Colonic mucosa (tissue), 4 donors: ENCODE measurements around the gene EXT2. TPM values are rescaled to one million over a fixed set of nuclear protein-coding genes. Genes with fewer than 3 reads are reported as not detected.

Experiments
- DNase-seq: peaks from one replicate; pipeline ENCODE4 v3.0.0-alpha.2; 2020
- H3K27ac ChIP-seq: fragments of 200-600 bp; one replicate; pipeline ENCODE4 v1.8.0; 2021
- H3K27me3 ChIP-seq: fragments of 200-600 bp; one replicate; pipeline ENCODE4 v1.8.0; 2021
- H3K36me3 ChIP-seq: fragments of 200-600 bp; one replicate; pipeline ENCODE4 v1.8.0; 2021
- H3K4me1 ChIP-seq: fragments of 200-600 bp; one replicate; pipeline ENCODE4 v1.8.0; 2021; ENCODE audit warnings: mild to moderate bottlenecking
- H3K4me3 ChIP-seq: fragments of 200-600 bp; one replicate; pipeline ENCODE4 v1.8.0; 2021
- H3K9ac ChIP-seq, 2 donors: one replicate each; pipeline ENCODE4 v1.7.0; 2013; ENCODE audit warnings: control low read depth in 2 of 2, low read depth in 2 of 2, low read length in 2 of 2
- H3K9me3 ChIP-seq: fragments of 200-600 bp; one replicate; pipeline ENCODE4 v1.8.0; 2021
- CTCF ChIP-seq: fragments of 200-600 bp; IDR thresholded peaks from one replicate; pipeline ENCODE4 v1.8.0; 2022; ENCODE audit warnings: antibody characterized with exemption, mild to moderate bottlenecking
- intact Hi-C: fragments of 100-400 bp; cut with DNase I; formaldehyde crosslinking; loops from one replicate; pipeline ENCODE4 v1.14.1; 2022
- total RNA-seq, 2 donors: library from RNA; stranded (reverse); fragmentation: NEBNext Ultra II Directional in 1 of 2; extraction: Animal tissue kit (Norgen Biotek cat#: 25700) in 1 of 2; gene quantifications; one replicate each; pipeline ENCODE4 v1.2.1, GENCODE V29; 2021
- donor health status: healthy.
- donor health status: DM: no; HTN: no; CAD: no.
- donor health status: DM: no; HTN: no; CAD: no.

Gene EXT2
- total RNA-seq, 2 donors from 2014 or later: 53.2 to 54.7 TPM

GRCh38 chr11:44078794-44079193 is 16.7 kb upstream of the EXT2 start:
- TF ChIP-seq CTCF: no peak
- Histone ChIP-seq H3K9ac (no peak overlapping the region), H3K27ac (no peak overlapping the region), H3K36me3 (no peaks in the 10 kb centered on the region), H3K4me1 (no peaks in the 10 kb centered on the region), H3K4me3 (no peak overlapping the region), H3K9me3 (no peaks in the 10 kb centered on the region), H3K27me3 (no peaks in the 10 kb centered on the region)
- intact Hi-C loops: no loop called here
- no peak for DNase-seq

- H3K4me3 ChIP-seq: no peak overlapping the region
- H3K36me3 ChIP-seq: no peaks in the 10 kb centered on the region
- no peak for TF ChIP-seq CTCF
- no peak overlapping the region for H3K27ac ChIP-seq
- H3K4me1 ChIP-seq: no peaks in the 10 kb centered on the region
- no peak overlapping the region for H3K9ac ChIP-seq
- H3K9me3 ChIP-seq: no peaks in the 10 kb centered on the region
- no peaks in the 10 kb centered on the region for H3K27me3 ChIP-seq
- intact Hi-C loops: no loop called here
- DNase-seq: no peak
Observed at GRCh38 chr11:44079376-44079775, 16.1 kb upstream of the EXT2 start.

GRCh38 chr11:44080951-44081350 is 14.5 kb upstream of the EXT2 start:
- no peaks in the 10 kb centered on the region for H3K36me3 ChIP-seq
- no peaks in the 10 kb centered on the region for H3K4me1 ChIP-seq
- no peak overlapping the region for H3K27ac ChIP-seq
- no peak for TF ChIP-seq CTCF
- H3K9ac ChIP-seq: no peak overlapping the region
- no peak for DNase-seq
- intact Hi-C loops: no loop called here
- H3K9me3 ChIP-seq: no peaks in the 10 kb centered on the region
- H3K27me3 ChIP-seq: no peaks in the 10 kb centered on the region
- no peak overlapping the region for H3K4me3 ChIP-seq

GRCh38 chr11:44082645-44083044 is 12.8 kb upstream of the EXT2 start:
- Histone ChIP-seq H3K9ac (no peak overlapping the region), H3K9me3 (no peaks in the 10 kb centered on the region), H3K27me3 (no peaks in the 10 kb centered on the region), H3K36me3 (no peaks in the 10 kb centered on the region), H3K27ac (no peak overlapping the region), H3K4me1 (no peaks in the 10 kb centered on the region), H3K4me3 (no peak overlapping the region)
- intact Hi-C loops: no loop called here
- no peak for TF ChIP-seq CTCF
- DNase-seq: no peak

- intact Hi-C loops: no loop called here
Observed at GRCh38 chr11:44083433-44083832, 12.0 kb upstream of the EXT2 start.

More at GRCh38 chr11:44083433-44083832, 12.0 kb upstream of the EXT2 start:
- Histone ChIP-seq H3K4me3 (no peak overlapping the region), H3K27me3 (no peaks in the 10 kb centered on the region), H3K9ac (no peak overlapping the region), H3K36me3 (no peaks in the 10 kb centered on the region), H3K4me1 (no peaks in the 10 kb centered on the region), H3K27ac (no peak overlapping the region), H3K9me3 (no peaks in the 10 kb centered on the region)
- no peak for DNase-seq
- no peak for TF ChIP-seq CTCF
